HepG2 (cell line): Measurements from ENCODE around the gene SUOX. TPM values are rescaled to one million over a fixed set of nuclear protein-coding genes. Genes with fewer than 3 reads are reported as not detected.

Source experiments
- AGO1 ChIP-seq: fragments of 200-400 bp; formaldehyde crosslinking; IDR thresholded peaks from 2 replicates; pipeline ENCODE4 v1.6.1; 2017; ENCODE audit warnings: mild to moderate bottlenecking, low read depth, low read length, moderate library complexity; ENCODE audit not compliant: poor library complexity, severe bottlenecking
- ATF7 ChIP-seq, 2 experiments: fragments of 450-650 bp in 1 of 2; sonication (generic) in 1 of 2; formaldehyde crosslinking in 1 of 2; IDR thresholded peaks; 2 replicates each; pipeline versions ENCODE4 v1.4.0 to v1.6.1; 2016 to 2020; ENCODE audit warnings: antibody characterized with exemption in 1 of 2, mild to moderate bottlenecking in 1 of 2, missing genetic modification reagents in 1 of 2
- DMTF1 ChIP-seq: sonication (generic); formaldehyde crosslinking; IDR thresholded peaks from 2 replicates; pipeline ENCODE4 v1.4.0; 2020; ENCODE audit warnings: mild to moderate bottlenecking, missing genetic modification reagents
- DNMT1 ChIP-seq: sonication (generic); formaldehyde crosslinking; IDR thresholded peaks from 2 replicates; pipeline ENCODE4 v1.5.1; 2020; ENCODE audit warnings: mild to moderate bottlenecking, missing genetic modification reagents
- E2F5 ChIP-seq: sonication (generic); formaldehyde crosslinking; conservative IDR thresholded peaks from 2 replicates; pipeline ENCODE4 v1.4.0; 2020; ENCODE audit warnings: missing genetic modification reagents
- FOXK2 ChIP-seq: fragments of 450-650 bp; IDR thresholded peaks from 2 replicates; pipeline ENCODE4 v1.6.1; 2016
- HNRNPH1 ChIP-seq: fragments of 200-400 bp; formaldehyde crosslinking; optimal IDR thresholded peaks from 2 replicates; pipeline ENCODE3; 2017; ENCODE audit warnings: mild to moderate bottlenecking, low read depth, low read length
- MED1 ChIP-seq: sonication (generic); formaldehyde crosslinking; IDR thresholded peaks from 2 replicates; pipeline ENCODE4 v1.4.0; 2020; ENCODE audit warnings: missing genetic modification reagents
- MZF1 ChIP-seq: sonication (generic); formaldehyde crosslinking; IDR thresholded peaks from 2 replicates; pipeline ENCODE4 v1.8.1; 2023; ENCODE audit warnings: mild to moderate bottlenecking, missing genetic modification reagents, borderline replicate concordance
- PRMT3 ChIP-seq: sonication (generic); formaldehyde crosslinking; IDR thresholded peaks from 2 replicates; pipeline ENCODE4 v1.8.1; 2022; ENCODE audit warnings: low read depth, mild to moderate bottlenecking, moderate library complexity, missing genetic modification reagents, borderline replicate concordance
- SMAD9 ChIP-seq: sonication (generic); formaldehyde crosslinking; IDR thresholded peaks from 2 replicates; pipeline ENCODE4 v1.5.1; 2020; ENCODE audit warnings: mild to moderate bottlenecking, missing genetic modification reagents
- SMYD3 ChIP-seq: sonication (generic); formaldehyde crosslinking; IDR thresholded peaks from 2 replicates; pipeline ENCODE4 v1.8.1; 2023; ENCODE audit warnings: mild to moderate bottlenecking, missing genetic modification reagents
- SP4 ChIP-seq: sonication (generic); formaldehyde crosslinking; IDR thresholded peaks from 2 replicates; pipeline ENCODE4 v1.8.1; 2023; ENCODE audit warnings: mild to moderate bottlenecking, missing genetic modification reagents
- TP53 ChIP-seq: sonication (generic); formaldehyde crosslinking; conservative IDR thresholded peaks from 2 replicates; pipeline ENCODE4 v1.4.0; 2020; ENCODE audit warnings: missing genetic modification reagents
- ZBTB2 ChIP-seq: sonication (generic); formaldehyde crosslinking; IDR thresholded peaks from 2 replicates; pipeline ENCODE4 v1.8.0; 2022; ENCODE audit warnings: low read depth, missing genetic modification reagents
- ZFP90 ChIP-seq: sonication (generic); formaldehyde crosslinking; IDR thresholded peaks from 2 replicates; pipeline ENCODE4 v1.8.0; 2022; ENCODE audit warnings: missing genetic modification reagents, mild to moderate bottlenecking, inconsistent platforms, borderline replicate concordance
- ZFP91 ChIP-seq: sonication (generic); formaldehyde crosslinking; IDR thresholded peaks from 2 replicates; pipeline ENCODE4 v1.9.0; 2022; ENCODE audit warnings: missing genetic modification reagents, mild to moderate bottlenecking, borderline replicate concordance
- ZNF180 ChIP-seq: sonication (generic); formaldehyde crosslinking; IDR thresholded peaks from 2 replicates; pipeline ENCODE4 v1.4.0; 2020; ENCODE audit warnings: low read depth, missing genetic modification reagents, borderline replicate concordance
- ZNF264 ChIP-seq: sonication (generic); formaldehyde crosslinking; IDR thresholded peaks from 2 replicates; pipeline ENCODE4 v1.4.0; 2020; ENCODE audit warnings: missing genetic modification reagents
- ZNF546 ChIP-seq: sonication (generic); formaldehyde crosslinking; conservative IDR thresholded peaks from 2 replicates; pipeline ENCODE4 v1.8.1; 2023; ENCODE audit warnings: mild to moderate bottlenecking, missing genetic modification reagents
- ZNF563 ChIP-seq: sonication (generic); formaldehyde crosslinking; IDR thresholded peaks from 2 replicates; pipeline ENCODE4 v1.8.0; 2022; ENCODE audit warnings: mild to moderate bottlenecking, moderate library complexity, missing genetic modification reagents
- ZNF703 ChIP-seq: sonication (generic); formaldehyde crosslinking; IDR thresholded peaks from 2 replicates; pipeline ENCODE4 v1.5.1; 2020; ENCODE audit warnings: missing genetic modification reagents, mild to moderate bottlenecking, moderate library complexity, borderline replicate concordance
- ZNF766 ChIP-seq: sonication (generic); formaldehyde crosslinking; IDR thresholded peaks from 2 replicates; pipeline ENCODE4 v1.5.0; 2020; ENCODE audit warnings: missing genetic modification reagents, borderline replicate concordance
- polyA plus RNA-seq, 8 experiments: library from polyadenylated mRNA; depleted of rRNA in 3 of 8; stranded (reverse) in 7 of 8; unstranded in 1 of 8; fragments of >200 nt; fragmentation: Illumina TruSeq in 4 of 8; extraction: Trizol in 4 of 8; gene quantifications; 2 replicates each; pipeline versions ENCODE4 v1.2.1 to v1.2.3, GENCODE V29; 2011 to 2016; ENCODE audit warnings: low read depth in 4 of 8, missing spikeins in 1 of 8, mixed read lengths in 1 of 8; ENCODE audit not compliant: insufficient read depth in 1 of 8
- total RNA-seq, 5 experiments: library from RNA; depleted of rRNA; stranded (reverse); fragments of >200 nt; fragmentation: Illumina TruSeq; extraction: Trizol; gene quantifications; 2 replicates each; pipeline ENCODE4 v1.2.3, GENCODE V29; 2016; ENCODE audit warnings: low read depth in 1 of 5

Gene SUOX
- total and polyA plus RNA-seq, 2 of the 13 experiments (the other 11 are each of a cell fraction or from before 2014, with no cell fraction given): 23.9 to 25.9 TPM

GRCh38 chr12:55996715-55997534 lies at the start of gene SUOX (continued):
- TF ChIP-seq ZNF180 (CRISPR knock-in tag) (no peak; the same call in 1 of the 2 replicates), DNMT1 (CRISPR knock-in tag) (no peak), ZNF546 (no peak), ZNF563 (CRISPR knock-in tag) (0 out of 2 replicates have a peak, but pooled peaks have one; percentile 49), AGO1 (peak; percentile 77), PRMT3 (CRISPR knock-in tag) (no peak), DMTF1 (CRISPR knock-in tag) (no peak), SMYD3 (CRISPR knock-in tag) (no peak), HNRNPH1 (no peak), MED1 (peak; percentile 48), SMAD9 (peak; percentile 3; the same call in 1 of the 2 replicates), ZBTB2 (CRISPR knock-in tag) (no peak), FOXK2 (peak; percentile 39; the same call in 1 of the 2 replicates), ZNF703 (CRISPR knock-in tag) (no peak), TP53 (CRISPR knock-in tag) (0 out of 2 replicates have a peak, but pooled peaks have one; percentile 30), ZNF264 (CRISPR knock-in tag) (peak; percentile 54; the same call in 1 of the 2 replicates), ZFP90 (CRISPR knock-in tag) (peak; percentile 79), ZFP91 (CRISPR knock-in tag) (peak; percentile 84; the same call in 1 of the 2 replicates), MZF1 (CRISPR knock-in tag) (no peak), ATF7 (IDR thresholded peaks at IDR 0.05) (no peak), ATF7 (CRISPR knock-in tag; IDR thresholded peaks at IDR 0.05) (no peak), SP4 (peak; percentile 34; the same call in 1 of the 2 replicates), E2F5 (CRISPR knock-in tag) (no peak), ZNF766 (CRISPR knock-in tag) (no peak)
